NCI-H2081 treated with DMSO at 0.1 percent for 48 hours (cell line): ENCODE data around the gene TRPM6.
"Not testable (repeated sequence)": the region's sequence is repeated elsewhere in the genome, so short reads cannot be mapped to it uniquely, and the experiment has no call there.

Experiments
- DNase-seq: peaks from one replicate; lab custom pipeline; 2025; lab: John Stamatoyannopoulos, UW

TRPM6 gene

GRCh38 chr9:74887041-74887980 lies at the start of gene TRPM6:
TRPM6 (minus strand) TSS chr9:74887921; CDS start chr9:74887856, 65 bp downstream.
- peak; percentile 25 for DNase-seq

- no peak for DNase-seq
Observed at GRCh38 chr9:74935008-74935407, 47.3 kb upstream of the TRPM6 start.

GRCh38 chr9:74921737-74922136 lies 34.0 kb upstream of the TRPM6 start:
- DNase-seq, result no peak

- DNase-seq, result no peak
Observed at GRCh38 chr9:74920944-74921626, 33.4 kb upstream of the TRPM6 start.

GRCh38 chr9:74910036-74910435 lies 22.3 kb upstream of the TRPM6 start:
- DNase-seq, result no peak

- no peak for DNase-seq
Observed at GRCh38 chr9:74908665-74909064, 20.9 kb upstream of the TRPM6 start.

GRCh38 chr9:74907085-74907484 lies 19.4 kb upstream of the TRPM6 start:
- DNase-seq, result no peak

GRCh38 chr9:74901001-74901400 lies 13.3 kb upstream of the TRPM6 start:
- no peak for DNase-seq

GRCh38 chr9:74888449-74888848 lies 728 bp upstream of the TRPM6 start:
- not testable (repeated sequence) for DNase-seq

- no peak for DNase-seq
Observed at GRCh38 chr9:74887981-74888370, 255 bp upstream of the TRPM6 start.

- no peak for DNase-seq
Observed at GRCh38 chr9:74876382-74876949, 11.3 kb downstream of the TRPM6 start.

- DNase-seq, result no peak
Observed at GRCh38 chr9:74875656-74876055, 12.1 kb downstream of the TRPM6 start.

- no peak for DNase-seq
Observed at GRCh38 chr9:74874220-74874619, 13.5 kb downstream of the TRPM6 start.

- DNase-seq, result no peak
Observed at GRCh38 chr9:74872619-74873233, 15.0 kb downstream of the TRPM6 start.

- DNase-seq, result no peak
Observed at GRCh38 chr9:74867483-74867882, 20.2 kb downstream of the TRPM6 start.

- DNase-seq, result no peak
Observed at GRCh38 chr9:74865177-74865576, 22.5 kb downstream of the TRPM6 start.

- DNase-seq, result no peak
Observed at GRCh38 chr9:74861773-74862474, 25.8 kb downstream of the TRPM6 start.

GRCh38 chr9:74861071-74861470 lies 26.6 kb downstream of the TRPM6 start:
- DNase-seq, result no peak

- DNase-seq, result not testable (repeated sequence)
Observed at GRCh38 chr9:74860247-74860646, 27.5 kb downstream of the TRPM6 start.

- no peak for DNase-seq
Observed at GRCh38 chr9:74859786-74860185, 27.9 kb downstream of the TRPM6 start.

- DNase-seq, result no peak
Observed at GRCh38 chr9:74858751-74859414, 28.8 kb downstream of the TRPM6 start.
